H1 (cell line): Measurements from ENCODE around the gene NEU3. TPM values are rescaled to one million over a fixed set of nuclear protein-coding genes. Genes with fewer than 3 reads are reported as not detected.

Experiments used
- CTCF ChIA-PET: fragments of 300-600 bp; sonication (Branson Sonifier 250); formaldehyde crosslinking; loops from one replicate; lab custom pipeline; 2021; ENCODE audit not compliant: partially characterized antibody; lab: Charles Lee
- POLR2A ChIA-PET: fragments of 300-600 bp; sonication (Branson Sonifier 250); formaldehyde crosslinking; loops from one replicate; lab custom pipeline; 2021; ENCODE audit warnings: inconsistent platforms; ENCODE audit not compliant: partially characterized antibody; lab: Charles Lee
- DNase-seq, 2 experiments: peaks; one replicate each; pipeline versions ENCODE4 v3.0.0 to v3.0.0-alpha.2; 2010 to 2022; ENCODE audit warnings: low spot score in 2 of 2, low read depth in 1 of 2, mixed read lengths in 1 of 2
- FAIRE-seq: peaks from 2 replicates; lab custom pipeline; 2011; peaks lifted over from hg19 to GRCh38; lab: Jason Lieb, UNC
- H2AFZ ChIP-seq: 2 replicates; pipeline ENCODE4 v1.8.1; 2012; ENCODE audit warnings: low read length, inconsistent platforms
- H2AK5ac ChIP-seq: 2 replicates; pipeline ENCODE4 v1.6.1; 2013; ENCODE audit warnings: low read depth, low read length
- H2BK120ac ChIP-seq: replicated peaks from 2 replicates; pipeline ENCODE3; 2013; ENCODE audit warnings: low read depth, low read length, inconsistent platforms
- H2BK12ac ChIP-seq: 2 replicates; pipeline ENCODE4 v1.6.1; 2013; ENCODE audit warnings: low read depth, low read length
- H2BK15ac ChIP-seq: 2 replicates; pipeline ENCODE4 v1.6.1; 2013; ENCODE audit warnings: low read length
- H2BK20ac ChIP-seq: 2 replicates; pipeline ENCODE4 v1.6.1; 2013; ENCODE audit warnings: low read length
- H2BK5ac ChIP-seq: 2 replicates; pipeline ENCODE4 v1.6.1; 2013; ENCODE audit warnings: low read depth, low read length
- H3K14ac ChIP-seq: 2 replicates; pipeline ENCODE4 v1.6.1; 2013; ENCODE audit warnings: inconsistent platforms; ENCODE audit not compliant: insufficient read length
- H3K18ac ChIP-seq: 2 replicates; pipeline ENCODE4 v1.6.1; 2013; ENCODE audit warnings: low read length; ENCODE audit errors: extremely low read depth
- H3K23ac ChIP-seq: 2 replicates; pipeline ENCODE4 v1.6.1; 2013; ENCODE audit warnings: inconsistent platforms; ENCODE audit not compliant: insufficient read length
- H3K23me2 ChIP-seq: 2 replicates; pipeline ENCODE4 v1.6.1; 2013; ENCODE audit warnings: low read depth, low read length
- H3K27ac ChIP-seq: 2 replicates; pipeline ENCODE4 v1.6.1; 2011; ENCODE audit warnings: low read depth, low read length, inconsistent platforms
- H3K27me3 ChIP-seq, 4 experiments: replicated peaks in 1 of 4; 1 replicate in 1 of 4; 2 replicates in 3 of 4; pipeline versions ENCODE4 v1.6.1 to v1.8.1; 2011 to 2013; ENCODE audit warnings: low read length in 3 of 4, mild to moderate bottlenecking in 3 of 4, inconsistent platforms in 2 of 4, mixed read lengths in 2 of 4, moderate library complexity in 1 of 4; ENCODE audit not compliant: control insufficient read depth in 3 of 4, insufficient read depth in 3 of 4; ENCODE audit errors: extremely low read depth in 1 of 4
- H3K36me3 ChIP-seq, 4 experiments: 2 replicates each; pipeline versions ENCODE4 v1.6.1 to v1.8.1; 2011 to 2013; ENCODE audit warnings: mild to moderate bottlenecking in 4 of 4, low read length in 3 of 4, moderate library complexity in 2 of 4, control low read depth in 1 of 4, inconsistent platforms in 1 of 4; ENCODE audit not compliant: insufficient read depth in 4 of 4, control insufficient read depth in 2 of 4
- H3K4ac ChIP-seq: replicated peaks from 2 replicates; pipeline ENCODE3; 2013; ENCODE audit warnings: low read length, low read depth, mixed read lengths, inconsistent platforms; ENCODE audit not compliant: insufficient read length
- H3K4me1 ChIP-seq, 4 experiments: replicated peaks in 1 of 4; 1 replicate in 1 of 4; 2 replicates in 3 of 4; pipeline versions ENCODE4 v1.6.1 to v1.8.1; 2011 to 2013; ENCODE audit warnings: low read length in 3 of 4, inconsistent platforms in 2 of 4, mixed read lengths in 1 of 4; ENCODE audit not compliant: insufficient read depth in 4 of 4, control insufficient read depth in 3 of 4
- H3K4me2 ChIP-seq, 2 experiments: 2 replicates each; pipeline versions ENCODE4 v1.6.1 to v1.8.1; 2011 to 2013; ENCODE audit warnings: low read depth in 2 of 2, low read length in 2 of 2, control low read depth in 1 of 2, inconsistent platforms in 1 of 2, mild to moderate bottlenecking in 1 of 2; ENCODE audit not compliant: insufficient read depth in 1 of 2
- H3K4me3 ChIP-seq, 4 experiments: fragments of 200-600, 300-600 bp in 1 of 4; sonication (generic), shearing (Covaris generic), sonication (Bioruptor Twin) in 1 of 4; 2 replicates each; pipeline versions ENCODE4 v1.5.1 to v1.8.1; 2011 to 2016; ENCODE audit warnings: low read length in 4 of 4, low read depth in 3 of 4, control low read depth in 2 of 4, inconsistent platforms in 2 of 4, mild to moderate bottlenecking in 2 of 4, mixed read lengths in 1 of 4, moderate library complexity in 1 of 4; ENCODE audit not compliant: insufficient read depth in 2 of 4; ENCODE audit errors: extremely low read depth in 1 of 4
- H3K56ac ChIP-seq: replicated peaks from 2 replicates; pipeline ENCODE3; 2013; ENCODE audit warnings: low read depth, mild to moderate bottlenecking, mixed read lengths, low read length, inconsistent platforms; ENCODE audit not compliant: insufficient read length
- H3K79me1 ChIP-seq: 2 replicates; pipeline ENCODE4 v1.6.1; 2013; ENCODE audit warnings: low read depth, low read length, control low read depth
- H3K79me2 ChIP-seq, 2 experiments: 2 replicates each; pipeline versions ENCODE4 v1.6.1 to v1.8.1; 2012 to 2013; ENCODE audit warnings: low read length in 2 of 2, mild to moderate bottlenecking in 2 of 2, inconsistent platforms in 1 of 2; ENCODE audit not compliant: insufficient read depth in 2 of 2, control insufficient read depth in 1 of 2
- H3K9ac ChIP-seq, 4 experiments: replicated peaks in 1 of 4; 1 replicate in 1 of 4; 2 replicates in 3 of 4; pipeline versions ENCODE4 v1.6.1 to v1.8.1; 2011 to 2013; ENCODE audit warnings: low read depth in 3 of 4, low read length in 3 of 4, control low read depth in 2 of 4, mild to moderate bottlenecking in 2 of 4, moderate library complexity in 2 of 4, inconsistent platforms in 1 of 4; ENCODE audit errors: extremely low read depth in 1 of 4
- H3K9me3 ChIP-seq, 2 experiments: 2 replicates each; pipeline versions ENCODE4 v1.6.1 to v1.8.1; 2012 to 2013; ENCODE audit warnings: mild to moderate bottlenecking in 2 of 2, moderate library complexity in 2 of 2, control low read depth in 1 of 2, inconsistent platforms in 1 of 2, low read depth in 1 of 2, low read length in 1 of 2, mixed read lengths in 1 of 2; ENCODE audit not compliant: insufficient read depth in 2 of 2
- H4K20me1 ChIP-seq, 2 experiments: replicated peaks in 1 of 2; 2 replicates each; pipeline versions ENCODE3 to v1.8.1; 2011 to 2013; ENCODE audit warnings: inconsistent platforms in 2 of 2, low read length in 2 of 2, mild to moderate bottlenecking in 1 of 2; ENCODE audit not compliant: insufficient read depth in 2 of 2, control insufficient read depth in 1 of 2
- H4K5ac ChIP-seq: 2 replicates; pipeline ENCODE4 v1.6.1; 2013; ENCODE audit warnings: low read length, low read depth, mixed read lengths, inconsistent platforms; ENCODE audit not compliant: insufficient read length
- H4K8ac ChIP-seq: 2 replicates; pipeline ENCODE4 v1.8.0; 2013; ENCODE audit warnings: mild to moderate bottlenecking, moderate library complexity, low read length, inconsistent platforms; ENCODE audit not compliant: insufficient read depth; ENCODE audit errors: extremely low read depth
- H4K91ac ChIP-seq: replicated peaks from 2 replicates; pipeline ENCODE3; 2013; ENCODE audit warnings: low read length, mixed read lengths, inconsistent platforms; ENCODE audit not compliant: insufficient read length
- EP300 ChIP-seq, 2 experiments: IDR thresholded peaks; 1 replicate in 1 of 2; 2 replicates in 1 of 2; pipeline ENCODE4 v1.6.1; 2011 to 2012; ENCODE audit warnings: low read depth in 2 of 2, low read length in 2 of 2, mild to moderate bottlenecking in 2 of 2, borderline replicate concordance in 1 of 2, inconsistent platforms in 1 of 2, moderate library complexity in 1 of 2
- KDM5A ChIP-seq: fragments of 200-600 bp; IDR thresholded peaks from 2 replicates; pipeline ENCODE4 v1.7.1; 2012; ENCODE audit warnings: mild to moderate bottlenecking, low read length, inconsistent platforms, mixed read lengths
- NANOG ChIP-seq: IDR thresholded peaks from 2 replicates; pipeline ENCODE4 v1.6.1; 2011; ENCODE audit warnings: low read length, low read depth, mild to moderate bottlenecking, inconsistent platforms; ENCODE audit not compliant: insufficient read depth, poor library complexity, severe bottlenecking
- RAD21 ChIP-seq, 2 experiments: IDR thresholded peaks in 1 of 2; conservative IDR thresholded peaks in 1 of 2; 2 replicates each; pipeline ENCODE4 v1.6.1; 2011; ENCODE audit warnings: low read depth in 2 of 2, low read length in 2 of 2, improper control_type of control experiment in 1 of 2, inconsistent platforms in 1 of 2, mild to moderate bottlenecking in 1 of 2, moderate library complexity in 1 of 2
- WGBS, 2 experiments: shearing (Covaris generic) in 1 of 2; methylation state at CpG; one replicate each; pipeline versions ENCODE4 v1.1.6 to v1.1.7; 2013 to 2015; ENCODE audit warnings: low lambda C conversion rate in 2 of 2, mixed read lengths in 2 of 2, inconsistent platforms in 1 of 2, low coverage in 1 of 2, missing lambda C conversion rate in 1 of 2; ENCODE audit not compliant: insufficient replicate concordance in 2 of 2, insufficient coverage in 1 of 2, insufficient read length in 1 of 2; ENCODE audit errors: extremely low coverage in 1 of 2, missing lambda C conversion rate in 1 of 2; 5-methylcytosine and 5-hydroxymethylcytosine counted together
- polyA plus RNA-seq, 7 experiments: library from polyadenylated mRNA; depleted of rRNA in 3 of 7; stranded (reverse) in 5 of 7; unstranded in 2 of 7; fragments of >200 nt in 5 of 7; fragments of 200-250 nt in 2 of 7; gene quantifications; 1 replicate in 5 of 7; 2 replicates in 1 of 7; 4 replicates in 1 of 7; pipeline versions ENCODE4 v1.2.1 to v1.2.3, GENCODE V29; 2011 to 2013; ENCODE audit warnings: missing spikeins in 2 of 7, mixed read lengths in 2 of 7
- total RNA-seq: library from RNA; stranded (reverse); fragmentation: NEBNext Ultra II Directional; extraction: Animal tissue kit (Norgen Biotek cat#: 25700); gene quantifications from 2 replicates; pipeline ENCODE4 v1.2.1, GENCODE V29; 2021

The NEU3 gene
- total and polyA plus RNA-seq, 2 of the 8 experiments (the other 6 are each of a cell fraction or from before 2014, with no cell fraction given), result 8.9 to 15.6 TPM

DNA sequence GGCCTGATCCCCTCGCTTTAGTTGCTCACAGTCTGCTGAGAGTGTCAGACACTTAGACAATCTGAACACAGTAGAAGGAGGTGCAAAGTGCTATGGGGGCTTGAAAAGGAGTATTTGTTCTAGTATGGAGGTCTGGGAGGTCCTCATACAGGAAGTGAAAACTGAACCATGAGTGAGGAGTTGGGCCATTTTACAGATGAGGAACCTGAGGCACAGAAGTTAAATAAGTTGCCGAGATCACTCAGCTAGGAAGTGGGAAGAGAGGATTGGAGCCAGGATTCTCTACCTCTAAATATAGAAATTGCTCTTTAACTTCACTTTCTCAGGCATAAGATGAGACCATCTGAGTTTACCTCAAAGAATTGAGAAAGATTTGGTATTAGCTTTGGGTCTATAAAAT lies 4.0 kb upstream of the NEU3 start:
- Histone ChIP-seq H3K4me3 (no peak overlapping the region), H3K4me2 (no peak overlapping the region), H2AFZ (no peak overlapping the region), H4K8ac (no peak overlapping the region), H3K27me3 (no peaks in the 10 kb centered on the region), H2BK120ac (no peak overlapping the region), H2BK12ac (no peak overlapping the region), H3K56ac (no peak overlapping the region), H3K23me2 (peaks cover 7% of the 10 kb centered on the region; the same call in 1 of the 2 replicates), H3K36me3 (peaks cover 0 to 2% (median under 1%) of the 10 kb centered on the region in 4 experiments; a peak in 2 of 8 replicates), H3K18ac (no peak overlapping the region), H3K27ac (no peak overlapping the region), H3K79me2 (no peaks in the 10 kb centered on the region), H3K14ac (no peak overlapping the region), H4K5ac (no peak overlapping the region), H3K9ac (no peak overlapping the region), H2BK20ac (no peak overlapping the region), H3K9me3 (no peaks in the 10 kb centered on the region), H2BK15ac (no peak overlapping the region), H3K4ac (no peak overlapping the region), H3K4me1 (no peaks in the 10 kb centered on the region; a peak in 2 of 7 replicates), H4K20me1 (no peaks in the 10 kb centered on the region), H2BK5ac (no peak overlapping the region), H3K79me1 (no peaks in the 10 kb centered on the region; the same call in 1 of the 2 replicates), H4K91ac (no peak overlapping the region), H3K23ac (no peak overlapping the region), H2AK5ac (no peak overlapping the region)
- 88% methylated on average over 2 of the region's 2 CpGs; no CpG with 5 or more reads in 1 of the 2 experiments for WGBS, 2 experiments
- no peak for FAIRE-seq
- TF ChIP-seq KDM5A (no peak), RAD21 (IDR thresholded peaks at IDR 0.05 in 1 of 2, conservative IDR thresholded peaks at IDR 0.05 in 1 of 2; ENCODE audit: low read depth in 2 of 2, low read length in 2 of 2) (no peak), NANOG (no peak), EP300 (IDR thresholded peaks at IDR 0.05; ENCODE audit: borderline replicate concordance in 1 of 2, low read depth in 2 of 2, low read length in 2 of 2) (no peak)
- POLR2A ChIA-PET, result interaction anchor here (0.9 kb wide), 1 partner anchor 45 kb away, joined by 4 read pairs; no protein-coding TSS in a partner anchor
- DNase-seq, result no peak
- CTCF ChIA-PET, result interaction anchor here (0.7 to 1.1 kb wide), 2 partner anchors 28 to 38 kb away, joined by 3 read pairs; no protein-coding TSS in a partner anchor
